ENCODE data around the gene CCDC110.

CCDC110 gene

GRCh38 chr4:185472103-185472542, 590 bp upstream of the CCDC110 start:
- DNase-seq (ENCODE audit: low read depth in 2 of 2): no peak

GRCh38 chr4:185470501-185471195, 885 bp downstream of the CCDC110 start:
- no peak for DNase-seq (ENCODE audit: low read depth in 2 of 2)

- no peak for DNase-seq (ENCODE audit: low read depth in 2 of 2)
Measured at GRCh38 chr4:185469580-185470154, 1.9 kb downstream of the CCDC110 start.

GRCh38 chr4:185468999-185469398, 2.5 kb downstream of the CCDC110 start:
- no peak for DNase-seq (ENCODE audit: low read depth in 2 of 2)

GRCh38 chr4:185467991-185468390, 3.5 kb downstream of the CCDC110 start:
- DNase-seq (ENCODE audit: low read depth in 2 of 2): no peak

- no peak for DNase-seq (ENCODE audit: low read depth in 2 of 2)
Measured at GRCh38 chr4:185467101-185467500, 4.4 kb downstream of the CCDC110 start.

GRCh38 chr4:185465707-185466106, 5.8 kb downstream of the CCDC110 start:
- no peak for DNase-seq (ENCODE audit: low read depth in 2 of 2)

- DNase-seq (ENCODE audit: low read depth in 2 of 2): no peak
Measured at GRCh38 chr4:185464887-185465286, 6.6 kb downstream of the CCDC110 start.

- no peak for DNase-seq (ENCODE audit: low read depth in 2 of 2)
Measured at GRCh38 chr4:185464183-185464582, 7.3 kb downstream of the CCDC110 start.

GRCh38 chr4:185463541-185463940, 8.0 kb downstream of the CCDC110 start:
- no peak for DNase-seq (ENCODE audit: low read depth in 2 of 2)

- no peak for DNase-seq (ENCODE audit: low read depth in 2 of 2)
Measured at GRCh38 chr4:185461565-185461964, 10.0 kb downstream of the CCDC110 start.

GRCh38 chr4:185457136-185457535, 14.4 kb downstream of the CCDC110 start:
- DNase-seq (ENCODE audit: low read depth in 2 of 2): no peak

- DNase-seq (ENCODE audit: low read depth in 2 of 2): no peak
Measured at GRCh38 chr4:185456131-185456530, 15.4 kb downstream of the CCDC110 start.

- DNase-seq (ENCODE audit: low read depth in 2 of 2): no peak
Measured at GRCh38 chr4:185445209-185445608, 26.3 kb downstream of the CCDC110 start.

- no peak for DNase-seq (ENCODE audit: low read depth in 2 of 2)
Measured at GRCh38 chr4:185441479-185441878, 30.1 kb downstream of the CCDC110 start.

GRCh38 chr4:185437809-185438208, 33.7 kb downstream of the CCDC110 start:
- DNase-seq (ENCODE audit: low read depth in 2 of 2): no peak

GRCh38 chr4:185435466-185435865, 36.1 kb downstream of the CCDC110 start:
- no peak for DNase-seq (ENCODE audit: low read depth in 2 of 2)

- DNase-seq (ENCODE audit: low read depth in 2 of 2): no peak
Measured at GRCh38 chr4:185429660-185430059, 41.9 kb downstream of the CCDC110 start.

- no peak for DNase-seq (ENCODE audit: low read depth in 2 of 2)
Measured at GRCh38 chr4:185426960-185427688, 44.4 kb downstream of the CCDC110 start.

- peak; percentile 79 to 85 for DNase-seq (ENCODE audit: low read depth in 2 of 2)
Measured at GRCh38 chr4:185425647-185426352, 45.7 kb downstream of the CCDC110 start, which contains the start of gene UFSP2. TSS of gene UFSP2 (minus strand) at chr4:185425964. CDS start at chr4:185425868, 96 bp downstream.

GRCh38 chr4:185424905-185425646, 46.5 kb downstream of the CCDC110 start:
- DNase-seq (ENCODE audit: low read depth in 2 of 2): no peak

All from stimulated activated CD4-positive, alpha-beta T cell treated with anti-CD3 and anti-CD28 coated beads, Interleukin-1b, Interleukin-23, amount 100 ng/mL, for 4 hours (primary cell).